Measurements from ENCODE around the gene STOX1.
"Not testable (repeated sequence)": the region's sequence is repeated elsewhere in the genome, so short reads cannot be mapped to it uniquely, and the experiment has no call there.

The STOX1 gene

DNA sequence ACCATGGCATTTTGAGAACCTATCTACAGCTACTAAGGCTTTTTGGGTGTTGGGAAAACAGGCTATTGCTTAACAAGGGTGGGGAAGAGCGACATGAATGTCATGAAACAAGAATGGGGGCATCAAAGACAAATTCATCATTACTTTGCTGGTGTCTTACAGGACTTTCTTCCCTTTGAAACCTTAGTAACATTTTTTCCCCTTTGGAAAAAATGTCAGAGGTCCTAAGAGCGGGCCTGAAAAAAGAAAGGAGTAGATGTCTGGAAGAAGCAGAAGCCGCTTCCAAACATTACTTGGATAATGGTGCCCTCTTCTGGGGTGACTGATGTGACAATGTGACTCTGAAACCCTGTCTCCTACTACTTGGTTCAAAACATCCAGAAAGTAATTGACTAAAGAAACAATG, 70.0 kb downstream of the STOX1 start:
- peak; percentile 5 for DNase-seq

DNA sequence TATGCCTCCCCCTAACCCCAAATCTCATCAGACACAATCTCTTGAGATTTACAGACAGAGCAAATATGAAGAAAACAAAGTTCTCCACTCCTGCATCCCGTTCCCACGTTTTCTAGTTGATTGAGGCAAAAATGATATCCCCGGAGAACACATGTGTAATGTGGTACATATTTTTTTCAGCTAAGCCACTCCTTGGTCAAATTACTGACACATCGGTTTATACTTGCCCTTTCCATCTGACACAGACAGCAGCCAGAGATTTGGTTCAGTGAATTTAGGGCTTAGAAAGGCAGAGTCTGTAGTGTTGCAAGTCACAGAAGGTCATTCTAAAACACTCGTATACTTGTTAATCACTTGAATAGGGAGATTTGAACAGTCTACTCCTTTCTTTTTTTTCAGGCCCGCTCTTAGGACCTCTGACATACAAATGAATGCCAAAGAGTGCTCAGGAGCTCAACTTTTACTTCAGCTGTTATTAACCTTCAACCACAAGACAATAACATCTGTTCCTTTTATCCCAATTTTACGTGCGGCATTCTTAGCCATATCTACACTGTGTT, 71.9 kb downstream of the STOX1 start:
- DNase-seq, result no peak

DNA sequence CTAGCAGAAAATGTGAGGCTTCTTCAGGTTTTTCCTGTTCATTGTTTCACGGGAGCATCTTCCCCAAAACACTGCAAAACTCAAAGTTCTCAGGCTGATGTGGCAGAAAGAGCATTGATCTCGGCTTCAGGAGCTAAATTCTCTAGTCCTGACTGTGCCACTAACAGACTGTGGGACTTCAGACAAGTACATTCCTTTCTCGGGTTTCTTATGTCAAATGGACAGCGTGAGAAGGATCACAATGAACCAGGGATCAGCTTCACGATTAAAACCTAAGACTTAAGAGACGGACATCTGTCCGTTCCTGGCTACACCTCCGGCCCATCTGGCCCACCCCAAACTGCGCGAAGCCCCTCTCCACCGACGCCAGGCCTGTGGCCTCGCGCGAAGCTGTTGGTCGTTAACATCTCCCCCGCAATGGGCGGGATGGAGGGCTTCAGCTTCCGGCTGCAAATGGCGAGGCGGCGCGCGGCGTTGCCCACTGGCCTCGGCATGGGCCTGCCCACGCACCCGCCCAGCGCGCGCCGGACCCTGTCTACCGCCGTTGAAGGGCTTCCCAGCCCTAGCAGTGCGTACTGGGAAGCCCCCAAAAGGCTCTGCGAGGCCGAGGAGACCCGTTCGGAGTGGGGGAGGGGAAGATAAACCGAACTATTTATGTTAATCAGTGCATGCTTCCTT, 73.2 kb downstream of the STOX1 start:
- DNase-seq, result no peak

DNA sequence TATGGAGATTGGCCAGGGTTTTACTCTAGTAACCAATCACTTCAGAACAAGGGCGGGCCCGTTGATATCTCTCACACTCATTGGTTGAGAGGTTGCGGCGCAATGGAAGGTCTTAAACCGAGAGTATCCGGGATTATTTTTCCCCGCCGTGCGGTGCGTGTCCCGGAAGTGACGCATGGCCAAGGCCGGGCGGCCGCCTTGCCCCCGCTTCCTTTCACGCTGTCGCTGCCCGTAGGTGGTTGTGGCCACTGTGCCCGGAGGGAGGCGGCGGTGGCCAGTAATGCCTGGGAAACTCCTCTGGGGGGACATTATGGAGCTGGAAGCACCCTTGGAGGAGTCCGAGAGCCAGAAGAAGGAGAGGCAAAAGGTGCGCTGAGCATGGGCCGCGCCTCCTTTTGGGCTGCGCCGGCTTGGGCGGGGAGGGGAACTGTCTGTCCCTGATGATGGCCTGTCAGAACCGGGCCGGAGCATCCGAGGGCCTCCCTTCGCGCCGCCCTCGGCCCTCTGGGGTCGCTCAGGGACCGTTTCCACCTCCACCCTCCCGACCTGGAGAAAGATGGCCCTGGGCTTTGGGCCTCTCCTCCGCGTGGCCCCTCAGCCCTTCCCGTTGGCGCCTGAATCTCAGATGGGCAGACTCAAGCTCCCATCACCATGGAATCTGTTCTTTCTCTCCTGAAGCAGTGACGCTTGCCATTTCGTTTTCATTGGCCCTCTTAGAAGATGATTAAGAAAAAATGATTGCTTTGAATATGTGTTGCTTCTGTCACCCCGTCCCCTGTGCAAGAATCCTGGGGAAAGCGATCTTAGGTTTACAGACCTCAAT, 74.0 kb downstream of the STOX1 start, which contains the start of gene DDX50:
Gene DDX50, plus strand, starts transcription at position 211 of the 823 bp plus-strand sequence. Its CDS starts 70 bp downstream, at position 281.
- peak; percentile 92 for DNase-seq

DNA sequence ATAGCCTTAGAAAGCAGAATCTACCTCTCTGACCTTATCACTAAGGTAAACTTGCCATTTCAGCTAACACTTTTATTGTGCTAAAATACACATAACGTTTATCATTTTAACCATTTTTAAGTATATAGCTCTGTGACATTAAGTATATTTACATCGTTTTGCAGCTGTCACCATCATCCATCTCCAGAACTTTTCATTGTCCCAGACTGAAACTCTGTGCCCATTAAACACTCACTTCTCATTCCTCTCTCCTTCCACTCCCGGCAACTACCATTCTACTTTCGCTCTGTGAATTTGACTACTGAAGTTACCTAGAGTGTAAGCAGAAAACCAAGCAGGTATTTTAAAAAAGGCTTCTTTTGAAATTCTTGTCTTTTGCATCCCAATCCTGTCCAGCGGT, 75.1 kb downstream of the STOX1 start:
- DNase-seq, result no peak

DNA sequence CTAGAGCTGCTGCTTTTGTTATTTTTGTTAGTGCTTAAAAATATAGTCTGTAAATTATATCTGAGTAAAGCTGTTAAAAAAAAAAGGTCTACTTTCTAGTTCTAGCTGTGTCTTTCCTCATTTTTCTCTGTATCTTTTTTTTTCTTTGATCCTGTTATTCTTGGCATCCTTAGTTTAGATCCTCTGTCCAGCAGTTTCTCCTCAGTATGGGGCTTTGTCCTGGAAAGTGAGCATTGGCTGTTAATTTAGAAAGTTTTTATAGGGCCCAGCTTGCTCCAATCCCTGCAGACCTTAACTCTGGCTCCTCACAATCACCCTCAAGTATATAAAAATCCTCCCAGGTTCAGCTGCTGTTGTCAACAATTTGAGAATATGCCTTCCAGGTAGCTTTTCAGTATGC, 97.3 kb downstream of the STOX1 start:
- DNase-seq, result no peak

DNA sequence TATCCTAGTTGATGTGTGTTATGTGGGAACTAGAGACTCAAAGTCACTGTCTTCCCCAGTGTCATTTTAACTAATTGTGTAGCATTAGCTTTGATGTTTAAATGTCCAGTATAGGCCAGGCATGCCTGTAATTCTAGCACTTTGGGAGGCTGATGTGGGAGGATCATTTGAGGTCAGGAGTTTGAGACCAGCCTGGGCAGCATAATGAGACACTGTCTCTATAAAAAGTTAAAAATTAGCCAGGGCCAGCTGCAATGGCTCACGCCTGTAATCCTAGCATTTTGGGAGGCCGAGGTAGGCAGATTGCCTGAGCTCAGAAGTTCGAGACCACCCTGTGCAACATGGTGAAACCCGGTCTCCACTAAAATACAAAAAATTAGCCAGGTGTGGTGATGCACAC, 98.2 kb downstream of the STOX1 start:
- no peak for DNase-seq

DNA sequence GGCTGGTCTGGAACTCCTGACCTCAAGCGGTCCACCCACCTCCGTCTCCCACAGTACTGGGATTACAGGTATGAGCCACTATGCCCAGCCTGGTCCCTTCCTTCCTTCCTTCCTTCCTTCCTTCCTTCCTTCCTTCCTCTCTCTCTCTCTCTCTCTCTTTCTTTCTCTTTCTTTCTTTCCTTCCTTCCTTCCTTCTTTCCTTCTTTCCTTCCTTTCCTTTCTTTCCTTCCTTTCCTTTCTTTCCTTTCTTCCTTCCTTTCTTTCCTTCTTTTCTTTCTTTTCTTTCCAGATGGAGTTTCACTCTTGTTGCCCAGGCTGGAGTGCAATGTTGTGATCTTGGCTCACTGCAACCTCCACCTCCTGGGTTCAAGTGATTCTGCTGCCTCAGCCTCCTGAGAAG, 101.8 kb downstream of the STOX1 start:
- not testable (repeated sequence) for DNase-seq

DNA sequence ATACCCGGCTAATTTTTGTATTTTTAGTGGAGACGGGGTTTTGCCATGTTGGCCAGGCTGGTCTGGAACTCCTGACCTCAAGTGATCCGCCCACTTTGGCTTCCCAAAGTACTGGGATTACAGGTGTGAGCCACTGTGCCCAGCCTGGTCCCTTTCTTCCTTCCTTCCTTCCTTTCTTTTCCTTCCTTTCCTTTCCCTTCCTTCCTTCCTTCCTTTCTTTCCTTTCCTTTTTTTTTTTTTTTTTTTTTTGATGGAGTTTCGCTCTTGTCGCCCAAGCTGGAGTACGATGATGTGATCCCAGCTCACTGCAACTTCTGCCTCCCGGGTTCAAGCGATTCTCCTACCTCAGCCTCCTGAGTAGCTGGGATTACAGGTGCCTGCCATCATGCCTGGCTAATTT, 102.6 kb downstream of the STOX1 start:
- not testable (repeated sequence) for DNase-seq

DNA sequence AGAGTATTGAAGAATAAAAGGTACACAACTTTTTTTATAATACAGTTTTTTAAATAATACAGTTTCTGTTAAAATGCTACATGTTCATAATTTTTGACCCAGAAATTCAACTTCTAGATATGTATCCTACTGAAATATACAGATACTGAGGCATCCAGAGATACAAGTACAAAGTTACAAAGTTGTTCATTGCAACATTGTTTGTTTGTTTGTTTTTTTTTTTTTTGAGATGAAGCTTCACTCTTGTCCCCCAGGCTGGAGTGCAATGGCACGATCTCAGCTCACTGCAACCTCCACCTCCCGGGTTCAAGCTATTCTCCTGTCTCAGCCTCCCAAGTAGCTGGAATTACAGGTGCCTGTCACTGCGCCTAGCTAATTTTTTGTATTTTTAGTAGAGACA, 105.5 kb downstream of the STOX1 start:
- DNase-seq, result not testable (repeated sequence)

DNA sequence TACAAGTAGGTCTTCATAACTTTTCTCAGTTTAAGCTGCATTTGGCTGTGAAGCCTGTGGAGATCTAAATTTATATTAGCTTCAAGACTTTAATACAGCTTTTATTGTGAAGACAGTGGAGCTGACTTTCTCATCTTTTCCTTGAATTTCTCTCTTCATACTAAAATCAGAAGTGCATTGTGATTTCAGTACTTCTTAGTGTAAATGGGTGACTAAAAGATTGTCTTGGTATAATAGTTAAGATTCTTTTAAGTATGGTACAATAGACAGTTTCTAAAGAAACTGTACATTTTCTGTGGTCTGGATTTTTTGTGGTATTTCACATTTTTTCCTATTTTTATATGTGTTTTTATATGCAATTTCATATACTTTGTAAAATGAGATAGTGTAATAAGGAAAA, 107.7 kb downstream of the STOX1 start:
- no peak for DNase-seq

DNA sequence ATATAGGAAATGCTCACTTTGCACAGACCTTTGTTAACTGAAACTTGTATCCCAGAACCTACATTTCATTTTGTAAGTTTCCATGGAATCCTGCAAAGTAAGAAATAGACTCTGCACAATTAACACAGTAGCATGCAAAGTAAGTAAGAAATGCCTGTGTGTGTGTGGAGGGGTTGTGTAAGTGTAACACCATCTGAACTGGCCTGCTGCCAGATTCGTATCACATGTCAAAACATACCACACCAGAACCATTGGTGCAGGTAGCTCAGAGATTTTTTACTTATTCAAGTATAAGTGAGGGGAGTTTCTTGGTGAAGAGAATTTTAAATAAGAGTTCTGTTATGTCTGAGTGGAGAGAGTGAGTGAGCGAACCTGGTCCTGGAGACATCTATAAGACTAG, 110.8 kb downstream of the STOX1 start:
- no peak for DNase-seq

DNA sequence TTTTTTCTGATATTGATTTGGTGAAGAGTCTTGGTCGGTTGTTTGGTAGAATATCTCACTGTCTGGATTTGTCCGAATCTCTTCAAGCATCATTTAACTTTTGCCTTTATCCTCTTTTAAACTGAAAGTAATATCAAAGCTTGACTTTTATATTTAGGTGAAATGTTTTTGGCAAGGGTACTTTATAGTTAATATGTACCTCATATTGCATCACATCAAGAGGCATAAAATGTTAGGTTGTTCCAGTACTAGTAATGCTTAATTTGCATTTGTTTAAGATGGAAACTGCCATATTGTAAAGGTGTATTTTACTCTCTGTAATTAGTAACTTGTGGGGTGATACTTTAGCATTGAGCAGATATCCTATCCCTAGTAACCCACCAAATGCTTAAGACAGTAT, 111.6 kb downstream of the STOX1 start:
- no peak for DNase-seq

DNA sequence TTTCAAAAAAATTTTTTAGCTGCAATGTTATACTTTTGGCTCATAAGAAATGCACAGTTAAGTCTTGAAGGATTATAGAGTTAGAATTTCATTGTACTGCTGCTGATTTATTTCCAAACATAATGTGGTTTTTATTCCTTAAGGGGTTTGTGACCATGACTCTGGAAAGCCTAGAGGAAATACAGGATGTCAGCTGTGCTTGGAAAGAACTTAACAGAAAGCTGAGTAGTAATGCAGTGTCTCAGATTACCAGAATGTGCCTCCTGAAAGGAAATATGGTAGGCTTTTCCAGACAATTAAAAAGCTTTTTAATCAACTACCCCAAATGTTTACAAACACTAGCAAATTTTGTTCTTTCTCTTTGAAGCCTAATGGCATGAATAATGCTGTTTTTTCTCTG, 113.6 kb downstream of the STOX1 start:
- DNase-seq, result not testable (repeated sequence)

Data from SHP77 treated with DMSO at 0.1 percent for 48 hours (cell line).